Muscle layer of colon (tissue), 2 donors: Measurements from ENCODE around the gene SMIM41.

Experiments used
- H3K27ac ChIP-seq: one replicate; pipeline ENCODE4 v1.7.0; 2013; ENCODE audit warnings: low read depth, mild to moderate bottlenecking, low read length, moderate library complexity
- H3K27me3 ChIP-seq, 2 donors: one replicate each; pipeline ENCODE4 v1.7.0; 2013; ENCODE audit warnings: low read length in 2 of 2, mild to moderate bottlenecking in 2 of 2; ENCODE audit not compliant: insufficient read depth in 2 of 2, control insufficient read depth in 1 of 2
- H3K36me3 ChIP-seq: one replicate; pipeline ENCODE4 v1.7.0; 2013; ENCODE audit warnings: mild to moderate bottlenecking, low read length; ENCODE audit not compliant: insufficient read depth
- H3K4me1 ChIP-seq: one replicate; pipeline ENCODE4 v1.7.0; 2013; ENCODE audit warnings: mild to moderate bottlenecking, low read length; ENCODE audit not compliant: insufficient read depth
- H3K4me3 ChIP-seq, 2 donors: one replicate each; pipeline ENCODE4 v1.7.0; 2013; ENCODE audit warnings: low read length in 2 of 2, low read depth in 1 of 2, mild to moderate bottlenecking in 1 of 2, moderate library complexity in 1 of 2
- H3K9ac ChIP-seq: one replicate; pipeline ENCODE4 v1.7.0; 2013; ENCODE audit warnings: low read length
- H3K9me3 ChIP-seq: one replicate; pipeline ENCODE4 v1.7.0; 2013; ENCODE audit warnings: mild to moderate bottlenecking, low read length
- donor health status: abdominal sarcoma.
- donor health status: Adenocarcinoma of cecum.

Gene SMIM41

DNA sequence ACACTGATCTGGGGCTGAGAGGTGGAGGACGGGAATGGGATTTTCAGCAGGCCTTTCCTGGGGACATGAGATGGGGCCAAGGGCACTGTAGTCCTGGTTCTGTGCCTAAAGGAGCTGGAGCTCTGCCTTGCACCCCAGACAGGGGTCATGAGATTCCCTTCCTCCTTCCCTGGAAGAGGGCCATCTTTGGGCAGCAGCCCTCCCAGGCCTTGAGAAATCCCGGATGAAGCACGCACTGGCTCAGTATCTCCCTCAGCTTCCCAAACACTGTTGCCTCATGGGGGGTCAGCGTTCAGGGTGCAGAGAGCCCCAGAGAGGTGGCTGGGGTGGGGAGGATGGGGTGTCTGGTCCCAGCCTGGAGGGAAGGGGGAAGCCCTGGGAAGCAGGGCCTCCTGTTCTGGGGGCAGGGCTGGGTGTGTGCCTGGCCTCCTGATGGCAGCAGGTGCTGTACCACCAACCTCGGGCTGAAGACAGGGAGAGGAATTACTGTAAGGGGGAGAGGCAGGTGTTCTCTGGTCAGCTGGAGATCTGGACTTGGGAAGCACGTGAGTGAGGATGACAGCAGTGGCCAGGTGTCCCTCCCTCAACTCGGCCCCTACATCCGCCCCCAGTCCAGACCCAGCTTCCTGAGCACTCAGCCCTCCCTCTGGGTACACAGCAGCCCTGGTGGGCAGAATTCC lies 36.7 kb upstream of the SMIM41 start:
- Histone ChIP-seq H3K27ac (peak overlapping the region; percentile 64), H3K27me3 (no peaks in the 10 kb centered on the region), H3K4me3 (no peak overlapping the region), H3K36me3 (no peaks in the 10 kb centered on the region), H3K9ac (no peak overlapping the region), H3K4me1 (peaks cover 56% of the 10 kb centered on the region), H3K9me3 (no peaks in the 10 kb centered on the region)

- no peaks in the 10 kb centered on the region for H3K9me3 ChIP-seq
- H3K27me3 ChIP-seq, result no peaks in the 10 kb centered on the region
- no peak overlapping the region for H3K4me3 ChIP-seq
- peak overlapping the region; percentile 82 for H3K9ac ChIP-seq
- H3K4me1 ChIP-seq, result peaks cover 50% of the 10 kb centered on the region
- peak overlapping the region; percentile 64 for H3K27ac ChIP-seq
- H3K36me3 ChIP-seq, result no peaks in the 10 kb centered on the region
Observed at GRCh38 chr12:52043386-52044212, 35.9 kb upstream of the SMIM41 start.

GRCh38 chr12:52044292-52044983 lies 35.1 kb upstream of the SMIM41 start:
- Histone ChIP-seq H3K27me3 (no peaks in the 10 kb centered on the region), H3K27ac (peak overlapping the region; percentile 63), H3K4me1 (peaks cover 43% of the 10 kb centered on the region), H3K9me3 (no peaks in the 10 kb centered on the region), H3K4me3 (no peak overlapping the region), H3K9ac (peak overlapping the region; percentile 82), H3K36me3 (no peaks in the 10 kb centered on the region)

GRCh38 chr12:52045794-52046199 lies 33.7 kb upstream of the SMIM41 start:
- Histone ChIP-seq H3K36me3 (no peaks in the 10 kb centered on the region), H3K27me3 (no peaks in the 10 kb centered on the region), H3K9ac (no peak overlapping the region), H3K4me3 (no peak overlapping the region), H3K9me3 (no peaks in the 10 kb centered on the region), H3K27ac (no peak overlapping the region), H3K4me1 (peaks cover 53% of the 10 kb centered on the region)

DNA sequence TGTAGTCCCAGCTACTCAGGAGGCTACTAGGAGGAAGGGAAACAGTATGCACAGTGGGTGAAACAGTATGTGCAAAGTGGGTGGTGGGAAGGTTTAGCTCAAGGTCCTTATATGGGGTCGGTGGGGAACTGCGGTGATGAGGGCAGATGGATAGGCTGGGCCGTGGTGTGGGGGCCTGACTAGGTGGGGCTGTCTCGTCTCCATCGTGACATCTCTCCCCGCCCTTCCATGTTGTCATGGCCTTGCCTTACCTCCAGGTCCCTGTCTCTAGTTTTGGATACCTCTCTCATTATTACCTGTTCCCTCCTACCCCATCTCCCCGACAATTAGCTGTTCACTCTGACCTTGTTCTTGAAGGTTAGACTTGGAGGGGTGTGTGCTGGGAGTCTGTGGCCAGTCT lies 32.6 kb upstream of the SMIM41 start:
- no peak overlapping the region for H3K4me3 ChIP-seq
- H3K27me3 ChIP-seq, result no peaks in the 10 kb centered on the region
- H3K4me1 ChIP-seq, result peaks cover 53% of the 10 kb centered on the region
- H3K27ac ChIP-seq, result no peak overlapping the region
- no peak overlapping the region for H3K9ac ChIP-seq
- H3K9me3 ChIP-seq, result no peaks in the 10 kb centered on the region
- H3K36me3 ChIP-seq, result no peaks in the 10 kb centered on the region

- Histone ChIP-seq H3K4me1 (peaks cover 50% of the 10 kb centered on the region), H3K9ac (no peak overlapping the region), H3K4me3 (no peak overlapping the region), H3K27me3 (no peaks in the 10 kb centered on the region), H3K36me3 (peaks cover 19% of the 10 kb centered on the region), H3K27ac (no peak overlapping the region), H3K9me3 (no peaks in the 10 kb centered on the region)
Observed at GRCh38 chr12:52049286-52049685, 30.2 kb upstream of the SMIM41 start.

- Histone ChIP-seq H3K27ac (no peak overlapping the region), H3K9ac (no peak overlapping the region), H3K4me1 (peaks cover 47% of the 10 kb centered on the region)
Observed at GRCh38 chr12:52049688-52050087, 29.8 kb upstream of the SMIM41 start.

DNA sequence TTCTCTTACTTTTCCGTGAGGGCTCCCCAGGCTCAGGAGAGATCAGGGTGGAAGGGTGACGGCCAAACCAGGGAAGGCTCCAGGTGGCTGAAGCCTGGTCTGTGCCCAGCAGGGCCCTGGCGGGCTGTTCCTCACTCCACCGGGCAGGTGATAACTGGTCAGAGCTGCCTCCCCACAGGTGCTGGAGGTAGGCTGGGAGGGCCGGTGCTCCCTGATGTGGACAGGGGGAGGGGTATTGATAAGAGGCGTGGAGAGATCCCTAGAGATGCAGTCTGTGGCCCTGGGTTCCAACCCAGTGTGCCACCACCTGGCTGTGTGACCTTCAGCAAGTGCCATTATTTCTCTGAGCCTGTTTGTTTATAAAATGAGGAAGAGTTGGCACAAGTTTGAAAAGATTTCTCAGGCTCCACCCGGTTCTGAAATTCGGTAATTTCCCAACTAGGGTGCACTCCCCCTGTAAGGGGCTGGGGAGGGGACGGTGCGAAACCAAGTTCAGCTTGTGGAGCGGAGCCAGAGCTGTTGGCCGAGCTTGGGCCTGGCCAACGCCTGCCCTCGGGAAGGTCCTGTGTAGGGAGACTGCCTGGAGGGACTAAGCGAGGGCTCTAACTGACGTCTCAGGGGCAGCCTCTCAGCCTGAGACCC lies 29.3 kb upstream of the SMIM41 start:
- Histone ChIP-seq H3K4me3 (peak overlapping the region; percentile 72 to 74), H3K27me3 (no peaks in the 10 kb centered on the region), H3K4me1 (peaks cover 47% of the 10 kb centered on the region), H3K9me3 (no peaks in the 10 kb centered on the region), H3K9ac (peak overlapping the region; percentile 91), H3K36me3 (peaks cover 29% of the 10 kb centered on the region), H3K27ac (peak overlapping the region; percentile 93)

More at GRCh38 chr12:52049688-52050087, 29.8 kb upstream of the SMIM41 start:
- Histone ChIP-seq H3K4me3 (no peak overlapping the region), H3K27me3 (no peaks in the 10 kb centered on the region), H3K36me3 (peaks cover 23% of the 10 kb centered on the region), H3K9me3 (no peaks in the 10 kb centered on the region)

- H3K9ac ChIP-seq, result peak within 1 kb of the TSS; percentile 99
- H3K4me1 ChIP-seq, result peaks cover 42% of the 10 kb centered on the region
- no peaks in the 10 kb centered on the region for H3K9me3 ChIP-seq
- H3K36me3 ChIP-seq, result peaks cover 36% of the 10 kb centered on the region
- peak within 1 kb of the TSS; percentile 79 to 92 for H3K4me3 ChIP-seq
- H3K27ac ChIP-seq, result peak within 1 kb of the TSS; percentile 93
- no peaks in the 10 kb centered on the region for H3K27me3 ChIP-seq
Observed at GRCh38 chr12:52050758-52051541, 28.6 kb upstream of the SMIM41 start, which contains the start of gene NR4A1. TSS of gene NR4A1 (plus strand) at chr12:52051442. CDS start at chr12:52054329, 2,887 bp downstream.

DNA sequence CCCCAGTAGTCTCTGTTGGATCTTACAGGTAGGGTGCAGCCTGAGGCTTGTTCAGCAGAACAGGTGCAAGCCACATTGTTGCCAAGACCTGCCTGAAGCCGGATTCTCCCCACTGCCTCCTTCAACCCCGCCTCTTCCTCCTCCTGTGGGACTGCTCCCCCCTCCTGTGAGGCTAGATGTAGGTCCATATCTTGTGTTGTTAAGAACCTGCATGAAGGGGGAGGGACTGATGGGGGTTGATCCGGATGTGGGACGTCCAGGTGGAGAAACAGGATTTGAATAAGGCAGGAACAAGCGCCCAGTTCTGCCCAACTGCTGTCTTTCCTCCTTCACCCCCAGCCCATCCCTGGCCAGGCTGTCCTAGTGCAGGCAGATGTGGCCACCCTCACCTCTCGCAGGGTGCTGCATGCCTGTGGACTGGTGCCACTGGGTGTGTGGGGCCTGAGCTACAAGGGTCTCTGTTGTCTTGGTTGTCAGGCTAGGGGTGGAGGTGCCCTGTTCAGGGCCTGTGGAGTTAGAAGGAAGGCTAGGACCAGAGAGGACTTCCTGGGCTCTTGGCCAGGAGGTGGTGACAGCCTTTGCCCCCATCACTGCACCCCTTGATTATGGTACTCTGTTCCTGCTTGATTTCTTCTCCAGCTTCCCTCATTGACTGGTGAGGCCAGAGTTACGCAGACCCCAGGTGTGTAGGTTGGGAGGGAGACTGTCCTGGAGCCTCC lies 26.9 kb upstream of the SMIM41 start:
- Histone ChIP-seq H3K4me3 (peak overlapping the region; percentile 79 to 92), H3K27ac (peak overlapping the region; percentile 89), H3K4me1 (peaks cover 35% of the 10 kb centered on the region), H3K9me3 (no peaks in the 10 kb centered on the region), H3K9ac (peak overlapping the region; percentile 99), H3K27me3 (no peaks in the 10 kb centered on the region), H3K36me3 (peaks cover 53% of the 10 kb centered on the region)
